Activated CD8-positive, alpha-beta T cell treated with anti-CD3 and anti-CD28 coated beads for 36 hours (primary cell): Measurements from ENCODE around the gene GPR142. TPM values are rescaled to one million over a fixed set of nuclear protein-coding genes. Genes with fewer than 3 reads are reported as not detected.

Experiments
- ATAC-seq: fragments of 200-7000 bp; cut with Tn5 transposase; one replicate; pipeline ENCODE4 v1.10.0; 2021; ENCODE audit warnings: mild to moderate bottlenecking, moderate library complexity
- CTCF ChIA-PET: fragments of 350-600 bp; sonication (Branson Sonifier 250); formaldehyde crosslinking; loops from one replicate; lab custom pipeline; 2021; ENCODE audit warnings: antibody characterized with exemption; lab: Charles Lee
- POLR2A ChIA-PET: fragments of 350-600 bp; sonication (Branson Sonifier 250); formaldehyde crosslinking; loops from one replicate; lab custom pipeline; 2021; ENCODE audit warnings: antibody characterized with exemption; lab: Charles Lee
- DNase-seq: peaks from one replicate; pipeline ENCODE4 v3.0.0-alpha.2; 2020
- H3K27ac Mint-ChIP-seq: one replicate; pipeline ENCODE4 v1.8.0; 2021; ENCODE audit warnings: mild to moderate bottlenecking, mixed read lengths
- H3K27me3 Mint-ChIP-seq: one replicate; pipeline ENCODE4 v1.8.0; 2021; ENCODE audit warnings: mixed read lengths
- H3K36me3 Mint-ChIP-seq: one replicate; pipeline ENCODE4 v1.8.0; 2021; ENCODE audit warnings: low read depth, mixed read lengths
- H3K4me1 Mint-ChIP-seq: one replicate; pipeline ENCODE4 v1.8.0; 2021; ENCODE audit warnings: low read depth, mixed read lengths
- H3K4me3 Mint-ChIP-seq: one replicate; pipeline ENCODE4 v1.8.0; 2021; ENCODE audit warnings: mild to moderate bottlenecking, moderate library complexity, mixed read lengths
- H3K9me3 Mint-ChIP-seq: one replicate; pipeline ENCODE4 v1.8.0; 2021; ENCODE audit warnings: mixed read lengths
- CTCF ChIP-seq: fragments of 200-600 bp; IDR thresholded peaks from one replicate; pipeline ENCODE4 v1.8.0; 2022; ENCODE audit warnings: antibody characterized with exemption, mild to moderate bottlenecking
- intact Hi-C: fragments of 100-400 bp; cut with micrococcal nuclease; formaldehyde crosslinking; loops from one replicate; pipeline ENCODE4 v1.10.0; 2022
- total RNA-seq, 2 experiments: library from RNA; stranded (reverse); gene quantifications; one replicate each; pipeline ENCODE4 v1.2.3, GENCODE V29; 2021

Gene GPR142
- total RNA-seq, 2 experiments from 2014 or later: not detected

- no peak for TF ChIP-seq CTCF
- H3K27ac Mint-ChIP-seq: no peak overlapping the region
- no peak overlapping the region for H3K4me3 Mint-ChIP-seq
- no peak for DNase-seq
- H3K36me3 Mint-ChIP-seq: no peaks in the 10 kb centered on the region
- intact Hi-C loops: no loop called here
- peaks cover 2% of the 10 kb centered on the region for H3K27me3 Mint-ChIP-seq
- no peaks in the 10 kb centered on the region for H3K4me1 Mint-ChIP-seq
- no peaks in the 10 kb centered on the region for H3K9me3 Mint-ChIP-seq
- CTCF ChIA-PET: no interaction called here
- ATAC-seq: no peak
- POLR2A ChIA-PET: no interaction called here
Measured at GRCh38 chr17:74343526-74344284, 23.6 kb upstream of the GPR142 start.

- Mint-ChIP-seq H3K27me3 (peaks cover 2% of the 10 kb centered on the region), H3K27ac (no peak overlapping the region), H3K4me1 (no peaks in the 10 kb centered on the region), H3K9me3 (no peaks in the 10 kb centered on the region), H3K36me3 (no peaks in the 10 kb centered on the region), H3K4me3 (no peak overlapping the region)
- ChIA-PET CTCF (no interaction called here), POLR2A (no interaction called here)
- intact Hi-C loops: no loop called here
- ATAC-seq (no peak), DNase-seq (no peak)
- no peak for TF ChIP-seq CTCF
Measured at GRCh38 chr17:74344658-74345057, 22.6 kb upstream of the GPR142 start.

- peaks cover 3% of the 10 kb centered on the region for H3K27me3 Mint-ChIP-seq
- H3K27ac Mint-ChIP-seq: no peak overlapping the region
- intact Hi-C loops: no loop called here
- H3K36me3 Mint-ChIP-seq: no peaks in the 10 kb centered on the region
- no peak for DNase-seq
- no peaks in the 10 kb centered on the region for H3K4me1 Mint-ChIP-seq
- TF ChIP-seq CTCF: no peak
- H3K4me3 Mint-ChIP-seq: no peak overlapping the region
- POLR2A ChIA-PET: no interaction called here
- CTCF ChIA-PET: no interaction called here
- no peaks in the 10 kb centered on the region for H3K9me3 Mint-ChIP-seq
- no peak for ATAC-seq
Measured at GRCh38 chr17:74345433-74346241, 21.7 kb upstream of the GPR142 start.

- H3K9me3 Mint-ChIP-seq: no peaks in the 10 kb centered on the region
- H3K4me3 Mint-ChIP-seq: no peak overlapping the region
- DNase-seq (no peak), ATAC-seq (no peak)
- H3K27ac Mint-ChIP-seq: no peak overlapping the region
- TF ChIP-seq CTCF: no peak
- ChIA-PET POLR2A (interaction anchor here (0.6 kb wide), 1 partner anchor 128 kb away, joined by 3 read pairs; no protein-coding TSS in a partner anchor), CTCF (interaction anchor here (0.9 to 1.6 kb wide), 3 partner anchors 10 to 46 kb away, joined by 3 to 6 read pairs (median 3); partner anchors contain the start of gene GPR142)
- intact Hi-C loops: no loop called here
- no peaks in the 10 kb centered on the region for H3K4me1 Mint-ChIP-seq
- H3K36me3 Mint-ChIP-seq: no peaks in the 10 kb centered on the region
- peaks cover 13% of the 10 kb centered on the region for H3K27me3 Mint-ChIP-seq
Measured at GRCh38 chr17:74347646-74348045, 19.7 kb upstream of the GPR142 start.

GRCh38 chr17:74349120-74349519 lies 18.2 kb upstream of the GPR142 start:
- DNase-seq (no peak), ATAC-seq (no peak)
- Mint-ChIP-seq H3K27ac (no peak overlapping the region), H3K27me3 (peaks cover 26% of the 10 kb centered on the region), H3K36me3 (no peaks in the 10 kb centered on the region), H3K9me3 (no peaks in the 10 kb centered on the region), H3K4me1 (peaks cover 5% of the 10 kb centered on the region), H3K4me3 (no peak overlapping the region)
- CTCF ChIA-PET: interaction anchor here (1.5 to 2.3 kb wide), 3 partner anchors 11 to 46 kb away, joined by 3 to 13 read pairs (median 4); no protein-coding TSS in a partner anchor
- TF ChIP-seq CTCF: no peak
- POLR2A ChIA-PET: no interaction called here
- intact Hi-C loops: no loop called here
